ENCODE measurements around the gene TMEM132C. TPM values are rescaled to one million over a fixed set of nuclear protein-coding genes. Genes with fewer than 3 reads are reported as not detected.

The TMEM132C gene
- total and polyA plus RNA-seq, 2 experiments from 2014 or later: not detected

GRCh38 chr12:128276471-128276870 lies 9.5 kb downstream of the TMEM132C start:
- Mint-ChIP-seq H3K36me3 (ENCODE audit: low read depth) (peaks cover 53% of the 10 kb centered on the region), H3K27ac (no peak overlapping the region), H3K9me3 (peaks cover 98% of the 10 kb centered on the region), H3K4me1 (no peaks in the 10 kb centered on the region), H3K4me3 (no peak overlapping the region), H3K27me3 (ENCODE audit: insufficient read depth, low read depth, poor library complexity) (peaks cover 3% of the 10 kb centered on the region)
- TF ChIP-seq CREB1 (CRISPR knock-in tag; IDR thresholded peaks at IDR 0.05; ENCODE audit: low read depth) (no peak), ZNF114 (CRISPR knock-in tag; IDR thresholded peaks at IDR 0.05) (no peak)
- no peak overlapping the region for H3K4me2 ChIP-seq
- H3F3A ChIP-seq (replicated peaks; ENCODE audit: low read depth): no peaks in the 10 kb centered on the region
- H2AFZ ChIP-seq: no peak overlapping the region
- DNase-seq (ENCODE audit: low spot score) (no peak), ATAC-seq (no peak)
- no peak overlapping the region for H3K27ac ChIP-seq (ENCODE audit: low read depth)
- no peak overlapping the region for H3K4me3 ChIP-seq
- no peaks in the 10 kb centered on the region for H3K27me3 ChIP-seq (ENCODE audit: insufficient read depth)
- no peaks in the 10 kb centered on the region for H3K79me2 ChIP-seq (replicated peaks; ENCODE audit: insufficient read depth)
- no peaks in the 10 kb centered on the region; the same call in 1 of the 2 replicates for H3K36me3 ChIP-seq (ENCODE audit: insufficient read depth)
- no peaks in the 10 kb centered on the region for H3K4me1 ChIP-seq (ENCODE audit: insufficient read depth)
- no peaks in the 10 kb centered on the region; the same call in 1 of the 2 replicates for H3K9me2 ChIP-seq (ENCODE audit: insufficient read depth)
- no peaks in the 10 kb centered on the region for H4K20me1 ChIP-seq (replicated peaks; ENCODE audit: insufficient read depth)

GRCh38 chr12:128286970-128287369 lies 20.0 kb downstream of the TMEM132C start:
- H3K9me3 Mint-ChIP-seq: peaks cover 96% of the 10 kb centered on the region

More at GRCh38 chr12:128286970-128287369, 20.0 kb downstream of the TMEM132C start:
- H3K4me3 ChIP-seq: no peak overlapping the region
- no peaks in the 10 kb centered on the region for H3F3A ChIP-seq (replicated peaks; ENCODE audit: low read depth)
- no peaks in the 10 kb centered on the region for H4K20me1 ChIP-seq (replicated peaks; ENCODE audit: insufficient read depth)
- H3K4me1 Mint-ChIP-seq: no peaks in the 10 kb centered on the region
- TF ChIP-seq STAT1 (IDR thresholded peaks at IDR 0.05; ENCODE audit: unreplicated experiment) (no peak), CREB1 (CRISPR knock-in tag; IDR thresholded peaks at IDR 0.05; ENCODE audit: low read depth) (no peak), EZH2 (IDR thresholded peaks at IDR 0.05; ENCODE audit: low read depth, unreplicated experiment) (no peak), NANOG (IDR thresholded peaks at IDR 0.05; ENCODE audit: borderline replicate concordance) (no peak), ZNF462 (CRISPR knock-in tag; IDR thresholded peaks at IDR 0.05) (no peak), EZH2phosphoT487 (IDR thresholded peaks at IDR 0.05; ENCODE audit: unreplicated experiment) (no peak), ETS1 (IDR thresholded peaks at IDR 0.05) (no peak), JUNB (IDR thresholded peaks at IDR 0.05; ENCODE audit: unreplicated experiment) (no peak), ZNF331 (CRISPR knock-in tag; IDR thresholded peaks at IDR 0.05; ENCODE audit: low read depth) (no peak), REST (IDR thresholded peaks at IDR 0.05; ENCODE audit: unreplicated experiment) (no peak)
- H3K9me2 ChIP-seq (ENCODE audit: insufficient read depth): no peaks in the 10 kb centered on the region
- DNase-seq (ENCODE audit: low spot score): no peak
- no peaks in the 10 kb centered on the region for H3K4me1 ChIP-seq (ENCODE audit: insufficient read depth)
- H3K27ac ChIP-seq (ENCODE audit: low read depth): no peak overlapping the region
- peaks cover 8% of the 10 kb centered on the region; the same call in 1 of the 2 replicates for H3K36me3 ChIP-seq (ENCODE audit: insufficient read depth)
- ATAC-seq: no peak
- peaks cover 21% of the 10 kb centered on the region for H3K27me3 Mint-ChIP-seq (ENCODE audit: insufficient read depth, low read depth, poor library complexity)
- no peak overlapping the region for H3K4me3 Mint-ChIP-seq
- no peaks in the 10 kb centered on the region for H3K79me2 ChIP-seq (replicated peaks; ENCODE audit: insufficient read depth)
- H3K36me3 Mint-ChIP-seq (ENCODE audit: low read depth): peaks cover 50% of the 10 kb centered on the region
- no peak overlapping the region for H3K4me2 ChIP-seq
- H2AFZ ChIP-seq: no peak overlapping the region
- no peaks in the 10 kb centered on the region for H3K27me3 ChIP-seq (ENCODE audit: insufficient read depth)
- H3K27ac Mint-ChIP-seq: no peak overlapping the region

All from GM23338 (cell line).